Mononuclear cell (primary cell): Measurements from ENCODE around the gene SOCS6. TPM values are rescaled to one million over a fixed set of nuclear protein-coding genes. Genes with fewer than 3 reads are reported as not detected.
"Not testable (repeated sequence)": the region's sequence is repeated elsewhere in the genome, so short reads cannot be mapped to it uniquely, and the experiment has no call there.

Experiments used
- H3K27me3 ChIP-seq: 2 replicates; pipeline ENCODE4 v1.6.0; 2011; ENCODE audit warnings: low read length, control low read depth; ENCODE audit not compliant: insufficient read depth
- H3K4me1 ChIP-seq: 2 replicates; pipeline ENCODE4 v1.5.1; 2011; ENCODE audit warnings: mild to moderate bottlenecking, low read length, control low read depth; ENCODE audit not compliant: insufficient read depth
- H3K4me3 ChIP-seq: 2 replicates; pipeline ENCODE4 v1.5.1; 2011; ENCODE audit warnings: mild to moderate bottlenecking, low read length, moderate library complexity
- H3K9me3 ChIP-seq: 2 replicates; pipeline ENCODE4 v1.5.1; 2011; ENCODE audit warnings: low read depth, mild to moderate bottlenecking, control low read depth, low read length
- total RNA-seq: library from RNA; depleted of rRNA; stranded (reverse); fragments of >200 nt; gene quantifications from one replicate; pipeline ENCODE4 v1.2.3, GENCODE V29; 2012

Gene SOCS6
- total RNA-seq, 1 donor, result 12.0 TPM

GRCh38 chr18:70354080-70354479 is 65.2 kb downstream of the SOCS6 start:
- Histone ChIP-seq H3K4me3 (no peak overlapping the region), H3K4me1 (no peaks in the 10 kb centered on the region), H3K27me3 (no peaks in the 10 kb centered on the region), H3K9me3 (no peaks in the 10 kb centered on the region)

DNA sequence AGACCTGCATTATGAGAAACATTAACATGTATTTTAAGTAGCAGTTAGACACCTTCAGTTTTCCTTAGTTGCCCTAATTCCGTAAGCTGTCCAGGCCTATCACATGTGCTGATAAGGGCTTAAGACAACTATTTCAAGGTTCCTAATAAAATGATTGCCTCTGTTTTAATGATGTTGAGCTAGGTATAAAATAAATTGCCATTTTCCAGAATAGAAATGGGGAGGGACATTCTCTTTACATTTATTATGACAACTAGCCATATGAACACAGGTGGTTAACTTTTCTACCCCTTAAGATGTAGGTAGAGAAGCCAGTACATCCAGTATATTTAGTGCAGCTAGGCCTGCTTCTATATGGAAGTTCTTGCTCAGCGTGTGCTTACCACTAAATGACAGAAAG is 65.9 kb downstream of the SOCS6 start:
- H3K4me3 ChIP-seq, result no peak overlapping the region
- H3K27me3 ChIP-seq, result no peaks in the 10 kb centered on the region
- no peaks in the 10 kb centered on the region for H3K4me1 ChIP-seq
- H3K9me3 ChIP-seq, result no peaks in the 10 kb centered on the region

GRCh38 chr18:70355620-70356385 is 67.0 kb downstream of the SOCS6 start:
- Histone ChIP-seq H3K4me1 (no peaks in the 10 kb centered on the region), H3K4me3 (no peak overlapping the region), H3K27me3 (no peaks in the 10 kb centered on the region), H3K9me3 (no peaks in the 10 kb centered on the region)

GRCh38 chr18:70358105-70358406 is 69.2 kb downstream of the SOCS6 start:
- not testable (repeated sequence) for H3K4me3 ChIP-seq, H3K4me1 ChIP-seq, H3K9me3 ChIP-seq, H3K27me3 ChIP-seq

DNA sequence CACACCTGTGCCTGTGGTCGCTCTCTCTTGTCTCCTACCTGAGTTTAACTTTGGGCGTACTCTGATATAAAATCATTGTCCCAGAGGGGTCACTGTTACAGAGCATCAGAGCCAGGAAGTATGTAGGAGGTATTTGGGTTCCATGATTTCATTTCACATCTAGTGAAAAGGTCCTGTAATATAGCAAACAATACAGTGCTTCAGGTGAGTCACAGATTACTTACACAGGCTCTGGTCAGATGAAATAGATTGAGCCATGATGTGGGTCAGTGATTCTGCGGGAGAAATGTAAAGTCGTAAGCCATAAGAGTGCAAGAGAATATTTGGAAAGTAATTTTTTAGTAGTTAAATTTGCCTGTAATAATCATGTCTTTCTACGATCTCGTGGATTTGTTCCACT is 70.2 kb downstream of the SOCS6 start:
- H3K4me1 ChIP-seq, result no peaks in the 10 kb centered on the region
- H3K9me3 ChIP-seq, result no peaks in the 10 kb centered on the region
- H3K27me3 ChIP-seq, result no peaks in the 10 kb centered on the region
- H3K4me3 ChIP-seq, result no peak overlapping the region

- Histone ChIP-seq H3K27me3 (no peaks in the 10 kb centered on the region), H3K4me3 (no peak overlapping the region), H3K4me1 (no peaks in the 10 kb centered on the region), H3K9me3 (no peaks in the 10 kb centered on the region)
Measured at GRCh38 chr18:70362258-70362657, 73.4 kb downstream of the SOCS6 start.

DNA sequence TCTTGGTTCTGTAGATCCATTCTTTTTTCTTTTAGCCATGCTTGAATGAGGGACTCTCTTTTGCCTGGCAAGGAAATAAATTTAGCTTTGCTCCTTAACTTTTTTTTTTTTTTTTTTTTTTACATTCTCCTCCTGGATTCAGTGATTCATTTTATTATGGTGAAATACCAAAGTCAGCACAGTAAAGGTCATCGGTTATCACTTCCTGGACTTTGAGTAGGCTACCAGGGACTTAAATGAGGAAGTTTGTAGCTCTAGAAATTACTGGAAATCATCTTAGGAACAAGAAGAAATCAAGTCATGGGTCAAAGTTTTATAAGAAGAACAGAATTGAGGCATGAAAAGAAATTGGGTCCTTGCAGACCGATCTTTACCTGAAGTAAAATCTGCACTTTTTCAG is 75.0 kb downstream of the SOCS6 start:
- Histone ChIP-seq H3K9me3 (no peaks in the 10 kb centered on the region), H3K4me3 (no peak overlapping the region), H3K27me3 (no peaks in the 10 kb centered on the region), H3K4me1 (no peaks in the 10 kb centered on the region)

DNA sequence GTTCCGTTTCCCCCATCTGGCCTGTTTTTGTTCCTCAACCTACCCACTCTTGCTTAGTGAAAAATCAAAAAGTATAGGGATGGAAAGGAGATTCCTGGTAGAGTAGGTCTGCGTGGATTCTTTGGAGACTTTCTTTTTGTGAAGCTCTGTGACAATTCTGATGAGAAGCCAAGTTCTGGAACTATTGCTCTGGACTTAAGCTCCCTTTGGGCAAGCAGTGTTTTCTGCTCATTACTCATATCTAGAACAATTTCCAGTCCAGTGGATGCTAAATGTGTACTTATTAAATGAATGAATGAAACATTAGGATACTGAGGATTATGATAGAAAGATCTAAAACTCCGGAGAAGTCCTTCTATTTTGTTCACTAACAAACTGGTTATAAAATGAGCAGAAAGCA is 76.5 kb downstream of the SOCS6 start:
- H3K9me3 ChIP-seq, result no peaks in the 10 kb centered on the region
- H3K4me3 ChIP-seq, result no peak overlapping the region
- H3K4me1 ChIP-seq, result no peaks in the 10 kb centered on the region
- H3K27me3 ChIP-seq, result no peaks in the 10 kb centered on the region

DNA sequence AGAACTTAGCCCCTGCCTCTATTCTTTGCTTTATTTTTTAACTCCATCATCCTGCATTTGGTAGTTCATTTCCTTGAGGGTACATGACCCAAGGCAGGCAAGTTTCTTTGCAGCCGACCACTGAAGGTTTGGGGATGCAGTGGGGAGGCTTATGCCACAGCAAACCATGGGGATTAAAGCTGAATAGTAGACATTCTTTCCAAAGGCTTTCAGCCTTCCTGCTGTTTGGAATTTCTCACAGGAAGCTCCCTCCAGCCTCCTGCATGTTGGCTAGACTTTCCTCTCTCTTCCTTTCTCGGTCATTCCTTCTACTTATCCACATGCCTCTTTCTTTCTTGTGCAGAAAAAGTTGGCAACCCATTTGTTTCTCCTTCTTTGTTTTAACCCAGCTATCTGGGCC is 77.3 kb downstream of the SOCS6 start:
- no peaks in the 10 kb centered on the region for H3K9me3 ChIP-seq
- H3K4me1 ChIP-seq, result no peaks in the 10 kb centered on the region
- no peaks in the 10 kb centered on the region for H3K27me3 ChIP-seq
- no peak overlapping the region for H3K4me3 ChIP-seq

DNA sequence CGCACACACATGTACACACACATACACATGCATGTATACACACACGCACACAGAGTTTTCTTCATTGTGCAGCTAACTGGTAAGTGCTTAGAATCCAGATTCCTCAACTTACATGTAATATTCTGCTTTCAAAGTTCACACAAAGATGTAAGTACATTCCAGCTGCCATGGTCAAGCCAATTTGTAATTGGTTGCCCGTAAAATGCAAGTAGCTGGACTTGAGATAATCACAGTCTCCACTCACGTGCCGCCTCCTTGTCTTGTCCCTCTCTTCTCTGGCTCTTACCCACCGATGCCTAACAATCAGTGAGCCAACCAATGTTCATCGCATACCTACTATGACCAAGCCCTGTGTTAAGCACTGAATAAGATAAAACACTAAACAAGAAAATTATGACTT is 77.8 kb downstream of the SOCS6 start:
- Histone ChIP-seq H3K4me1 (no peaks in the 10 kb centered on the region), H3K9me3 (no peaks in the 10 kb centered on the region), H3K27me3 (no peaks in the 10 kb centered on the region), H3K4me3 (no peak overlapping the region)

- not testable (repeated sequence) for H3K4me1 ChIP-seq, H3K27me3 ChIP-seq, H3K9me3 ChIP-seq, H3K4me3 ChIP-seq
Measured at GRCh38 chr18:70367344-70367743, 78.5 kb downstream of the SOCS6 start.

DNA sequence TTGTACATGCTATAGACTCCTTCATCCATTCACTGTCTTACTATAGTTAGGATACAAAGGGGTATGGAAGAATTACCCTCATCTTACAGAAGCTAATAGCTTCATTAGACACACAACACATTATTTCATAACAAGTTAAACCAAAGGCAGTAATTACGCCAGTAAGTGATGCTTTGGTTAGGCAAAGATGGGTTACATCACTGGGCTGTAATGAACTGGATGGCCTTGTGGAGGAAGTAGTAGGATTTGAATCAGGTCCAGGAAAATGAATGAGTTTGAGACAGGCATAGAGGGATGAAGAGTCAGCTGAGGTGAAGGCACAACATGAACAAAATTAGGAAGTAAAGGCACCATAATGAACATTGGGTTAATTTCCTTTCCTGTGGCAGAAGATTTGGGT is 80.1 kb downstream of the SOCS6 start:
- H3K4me1 ChIP-seq, result no peaks in the 10 kb centered on the region
- H3K27me3 ChIP-seq, result no peaks in the 10 kb centered on the region
- H3K4me3 ChIP-seq, result no peak overlapping the region
- no peaks in the 10 kb centered on the region for H3K9me3 ChIP-seq

- Histone ChIP-seq H3K9me3 (no peaks in the 10 kb centered on the region), H3K4me1 (no peaks in the 10 kb centered on the region), H3K4me3 (no peak overlapping the region), H3K27me3 (no peaks in the 10 kb centered on the region)
Measured at GRCh38 chr18:70370762-70371733, 82.2 kb downstream of the SOCS6 start.

DNA sequence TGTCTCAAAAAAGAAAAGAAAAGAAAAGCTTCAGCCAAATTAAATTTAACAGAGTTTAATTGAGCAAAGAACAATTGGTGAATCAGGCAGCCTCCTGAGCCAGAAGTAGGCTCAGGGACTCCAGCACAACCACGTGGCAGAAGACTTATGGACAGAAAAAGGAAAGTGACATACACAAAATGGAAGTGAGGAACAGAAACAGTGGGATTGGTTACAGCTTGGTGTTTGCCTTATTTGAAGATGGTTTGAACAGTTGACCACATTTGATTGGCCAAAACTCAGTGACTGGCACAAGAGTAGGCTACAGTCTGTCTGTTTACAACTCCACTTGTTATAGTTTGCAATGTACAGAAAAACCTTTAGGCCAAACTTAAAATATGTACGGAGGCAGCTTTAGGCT is 83.1 kb downstream of the SOCS6 start:
- Histone ChIP-seq H3K4me3 (no peak overlapping the region), H3K4me1 (no peaks in the 10 kb centered on the region), H3K27me3 (no peaks in the 10 kb centered on the region), H3K9me3 (no peaks in the 10 kb centered on the region)

GRCh38 chr18:70372450-70373041 is 83.7 kb downstream of the SOCS6 start:
- no peak overlapping the region for H3K4me3 ChIP-seq
- no peaks in the 10 kb centered on the region for H3K27me3 ChIP-seq
- no peaks in the 10 kb centered on the region for H3K9me3 ChIP-seq
- H3K4me1 ChIP-seq, result no peaks in the 10 kb centered on the region
